NT2/D1 (cell line): ENCODE measurements around the gene SMC4.

Experiments used
- DNase-seq: peaks from one replicate; pipeline ENCODE4 v3.0.0-alpha.2; 2011; ENCODE audit warnings: low read depth, low spot score
- H3K27me3 ChIP-seq: 2 replicates; pipeline ENCODE4 v1.6.0; 2011; ENCODE audit warnings: mild to moderate bottlenecking; ENCODE audit not compliant: insufficient read length, insufficient read depth
- H3K36me3 ChIP-seq: 2 replicates; pipeline ENCODE4 v1.6.1; 2011; ENCODE audit warnings: mild to moderate bottlenecking, low read length, mixed read lengths; ENCODE audit not compliant: insufficient read depth, insufficient read length
- H3K4me1 ChIP-seq: 2 replicates; pipeline ENCODE4 v1.5.1; 2011; ENCODE audit not compliant: insufficient read depth, insufficient read length
- H3K4me3 ChIP-seq: 2 replicates; pipeline ENCODE4 v1.5.1; 2011; ENCODE audit warnings: low read depth; ENCODE audit not compliant: insufficient read length
- H3K9ac ChIP-seq: 2 replicates; pipeline ENCODE4 v1.6.0; 2011; ENCODE audit warnings: low read depth; ENCODE audit not compliant: insufficient read length
- H3K9me3 ChIP-seq: 2 replicates; pipeline ENCODE4 v1.5.1; 2011; ENCODE audit warnings: mild to moderate bottlenecking, low read length; ENCODE audit not compliant: insufficient read depth
- SUZ12 ChIP-seq: IDR thresholded peaks from 2 replicates; pipeline ENCODE4 v1.6.1; 2011; ENCODE audit not compliant: insufficient read length, insufficient read depth; ENCODE audit errors: extremely low read depth
- YY1 ChIP-seq: IDR thresholded peaks from 2 replicates; pipeline ENCODE4 v1.6.1; 2011; ENCODE audit not compliant: insufficient read length, insufficient read depth
- ZNF274 ChIP-seq: IDR thresholded peaks from 2 replicates; pipeline ENCODE4 v1.6.1; 2011; ENCODE audit warnings: mild to moderate bottlenecking, low read depth, low read length

SMC4 gene

DNA sequence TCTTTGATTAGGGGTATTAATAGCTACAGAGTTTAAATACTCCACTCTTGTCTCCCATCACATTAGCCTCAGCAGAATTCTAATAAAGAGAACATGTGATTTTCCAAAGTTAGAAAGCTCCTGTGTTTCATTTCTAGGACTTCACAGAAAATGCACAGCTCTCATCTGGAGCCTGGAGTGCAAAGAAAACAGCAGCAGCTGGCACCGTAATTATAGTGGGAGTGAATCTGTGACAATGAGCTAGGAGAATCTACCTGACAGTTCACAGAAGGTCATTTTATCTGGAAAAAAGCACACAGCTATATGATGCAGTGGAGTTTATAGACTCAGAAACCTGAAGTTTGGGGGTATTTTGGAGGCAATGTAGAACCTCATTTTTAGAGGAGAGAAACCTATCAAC, 55.5 kb downstream of the SMC4 start:
- TF ChIP-seq SUZ12: no peak
- TF ChIP-seq ZNF274: no peak
- TF ChIP-seq YY1: no peak
- no peak for DNase-seq
- H3K9ac ChIP-seq: no peak overlapping the region
- no peak overlapping the region for H3K4me3 ChIP-seq
- peaks cover 5% of the 10 kb centered on the region; the same call in 1 of the 2 replicates for H3K9me3 ChIP-seq
- H3K27me3 ChIP-seq: peaks cover 7% of the 10 kb centered on the region
- H3K4me1 ChIP-seq: no peaks in the 10 kb centered on the region
- no peaks in the 10 kb centered on the region for H3K36me3 ChIP-seq

DNA sequence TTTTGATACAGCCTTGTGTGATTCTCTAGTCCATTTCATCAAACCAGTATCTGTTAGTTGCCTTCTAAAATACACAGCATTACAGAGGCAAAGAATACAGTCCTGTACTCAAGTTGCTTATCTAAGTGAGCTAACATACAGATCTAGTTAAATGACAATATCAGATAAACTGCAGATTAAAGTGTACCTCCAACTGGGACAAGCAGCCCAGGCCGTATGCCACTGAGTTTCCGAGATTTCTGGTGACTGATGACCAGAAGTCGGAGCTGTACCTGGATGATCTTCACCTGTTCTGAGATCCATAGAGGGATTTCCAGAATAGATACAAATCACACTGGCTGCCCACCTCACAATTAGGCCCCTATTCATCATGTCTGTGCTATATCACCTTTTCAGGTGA, 56.4 kb downstream of the SMC4 start:
- Histone ChIP-seq H3K36me3 (no peaks in the 10 kb centered on the region), H3K4me1 (no peaks in the 10 kb centered on the region), H3K9me3 (peaks cover 8% of the 10 kb centered on the region; the same call in 1 of the 2 replicates), H3K9ac (no peak overlapping the region), H3K4me3 (no peak overlapping the region), H3K27me3 (peaks cover 8% of the 10 kb centered on the region)
- DNase-seq: no peak
- TF ChIP-seq YY1: no peak
- TF ChIP-seq ZNF274: no peak
- TF ChIP-seq SUZ12: no peak

DNA sequence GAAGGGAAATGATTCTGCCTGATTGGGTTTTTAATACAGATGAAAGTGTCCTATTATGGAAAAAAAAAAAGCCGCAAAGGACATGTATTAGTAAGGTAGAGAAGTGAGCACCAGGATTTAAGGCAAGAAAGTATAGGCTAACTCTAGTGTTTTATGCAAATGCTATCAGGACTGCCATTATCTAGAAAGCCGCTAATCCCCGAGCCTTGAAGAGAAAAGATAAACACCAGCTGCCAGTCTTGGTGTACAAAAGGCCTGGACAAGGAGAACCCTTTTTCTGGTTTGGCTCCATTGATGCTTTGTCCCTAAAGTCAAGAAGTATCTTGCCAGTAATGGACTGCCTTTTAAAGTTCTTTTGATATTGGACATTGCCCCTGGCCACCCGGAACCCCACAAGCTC, 58.7 kb downstream of the SMC4 start:
- Histone ChIP-seq H3K9me3 (peaks cover 9% of the 10 kb centered on the region; the same call in 1 of the 2 replicates), H3K9ac (no peak overlapping the region), H3K4me1 (no peaks in the 10 kb centered on the region), H3K27me3 (peaks cover 8% of the 10 kb centered on the region), H3K36me3 (no peaks in the 10 kb centered on the region), H3K4me3 (no peak overlapping the region)
- no peak for TF ChIP-seq ZNF274
- TF ChIP-seq SUZ12: no peak
- TF ChIP-seq YY1: no peak
- DNase-seq: no peak

DNA sequence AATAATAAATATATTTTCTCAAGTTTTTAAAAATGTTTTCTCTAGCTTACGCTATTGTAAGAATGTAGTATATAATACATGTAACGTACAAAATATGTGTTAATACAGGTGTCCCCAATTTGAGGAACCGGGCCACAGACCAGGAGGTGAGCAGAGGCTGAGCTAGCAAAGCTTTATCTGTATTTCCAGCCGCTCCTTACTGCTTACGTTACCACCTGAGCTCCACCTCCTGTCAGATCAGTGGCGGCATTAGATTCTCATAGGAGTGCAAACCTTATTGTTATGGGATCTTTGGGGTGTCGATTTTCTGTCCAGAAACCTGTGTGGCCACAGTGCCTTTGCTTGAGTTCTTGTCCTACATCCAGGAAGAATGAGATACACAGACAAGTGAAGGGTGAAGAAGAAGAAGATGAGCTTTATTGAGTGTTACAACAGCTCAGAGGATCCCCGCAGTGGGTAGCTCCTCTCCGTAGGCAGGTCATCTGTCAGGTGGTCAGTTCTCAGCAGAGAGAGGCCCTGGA, 60.1 kb downstream of the SMC4 start:
- H3K9me3 ChIP-seq: peaks cover 9% of the 10 kb centered on the region; the same call in 1 of the 2 replicates
- no peak for DNase-seq
- TF ChIP-seq YY1: no peak
- H3K36me3 ChIP-seq: no peaks in the 10 kb centered on the region
- H3K4me3 ChIP-seq: no peak overlapping the region
- peaks cover 8% of the 10 kb centered on the region for H3K27me3 ChIP-seq
- no peaks in the 10 kb centered on the region for H3K4me1 ChIP-seq
- H3K9ac ChIP-seq: no peak overlapping the region

DNA sequence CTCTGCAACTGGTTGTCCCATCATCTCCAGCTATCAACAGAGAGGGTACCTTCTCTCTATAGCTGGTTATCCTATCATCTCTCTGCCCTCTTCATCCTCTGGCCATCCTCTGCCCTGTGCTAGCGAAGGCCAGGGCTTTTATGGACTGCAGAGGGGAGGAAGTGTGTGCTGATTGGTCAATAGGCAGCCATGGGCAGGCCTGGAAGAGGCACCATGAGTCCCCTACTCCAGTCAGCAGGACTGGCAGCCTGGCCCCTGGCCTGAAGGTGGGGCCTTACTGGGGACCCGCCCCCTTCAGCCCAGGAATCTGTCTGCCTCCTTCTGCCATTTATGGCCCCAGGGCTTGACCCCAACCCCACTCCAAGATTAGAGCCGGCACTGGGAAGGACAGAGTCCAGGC, 60.6 kb downstream of the SMC4 start:
- H3K9me3 ChIP-seq: peaks cover 9% of the 10 kb centered on the region; the same call in 1 of the 2 replicates
- H3K4me1 ChIP-seq: no peaks in the 10 kb centered on the region
- peaks cover 8% of the 10 kb centered on the region for H3K27me3 ChIP-seq
- no peaks in the 10 kb centered on the region for H3K36me3 ChIP-seq
- H3K9ac ChIP-seq: no peak overlapping the region
- TF ChIP-seq ZNF274 (no peak), SUZ12 (no peak), YY1 (no peak)
- DNase-seq: no peak
- H3K4me3 ChIP-seq: no peak overlapping the region

DNA sequence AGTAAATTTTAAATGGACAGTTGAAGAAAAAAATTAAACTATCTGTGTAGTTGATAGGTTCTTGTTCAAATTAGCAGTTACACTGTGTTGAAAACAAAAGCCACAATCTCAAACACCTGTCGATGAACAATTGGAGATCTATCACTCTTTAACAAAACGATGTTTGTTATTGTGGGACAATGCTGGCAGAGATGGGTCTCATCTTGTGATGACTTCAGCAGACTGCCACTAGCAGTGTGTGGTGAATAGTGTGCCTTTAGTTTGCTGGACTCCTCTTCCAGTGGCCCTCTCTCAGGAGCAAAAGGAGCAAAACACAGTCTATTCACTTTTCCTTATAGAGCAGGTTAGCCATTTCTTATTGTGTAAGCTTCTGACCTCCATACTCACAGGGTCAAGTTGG, 64.9 kb downstream of the SMC4 start:
- Histone ChIP-seq H3K9ac (no peak overlapping the region), H3K27me3 (peaks cover 7% of the 10 kb centered on the region), H3K36me3 (no peaks in the 10 kb centered on the region), H3K9me3 (peaks cover 14% of the 10 kb centered on the region; the same call in 1 of the 2 replicates), H3K4me1 (no peaks in the 10 kb centered on the region), H3K4me3 (no peak overlapping the region)
- no peak for DNase-seq
- TF ChIP-seq SUZ12 (no peak), YY1 (no peak), ZNF274 (no peak)

DNA sequence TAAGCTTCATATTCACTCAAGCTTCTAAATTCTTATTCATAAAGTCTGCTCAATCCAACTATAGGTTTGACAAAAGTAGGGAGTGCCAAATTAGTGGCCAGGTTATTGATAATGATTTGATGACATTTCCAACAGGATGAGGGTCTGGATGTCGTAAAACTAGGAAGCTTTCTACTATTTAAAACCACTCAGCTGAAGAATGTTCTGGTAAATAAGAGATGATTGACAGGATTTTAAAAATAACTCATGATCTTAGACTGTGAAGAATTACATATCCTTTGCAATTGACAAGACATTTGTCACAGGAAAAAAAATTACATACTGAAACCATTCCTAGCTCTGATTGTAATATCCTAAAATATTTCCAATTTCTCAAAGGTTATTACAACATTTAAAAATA, 65.5 kb downstream of the SMC4 start:
- TF ChIP-seq YY1 (no peak), SUZ12 (no peak), ZNF274 (no peak)
- DNase-seq: no peak

DNA sequence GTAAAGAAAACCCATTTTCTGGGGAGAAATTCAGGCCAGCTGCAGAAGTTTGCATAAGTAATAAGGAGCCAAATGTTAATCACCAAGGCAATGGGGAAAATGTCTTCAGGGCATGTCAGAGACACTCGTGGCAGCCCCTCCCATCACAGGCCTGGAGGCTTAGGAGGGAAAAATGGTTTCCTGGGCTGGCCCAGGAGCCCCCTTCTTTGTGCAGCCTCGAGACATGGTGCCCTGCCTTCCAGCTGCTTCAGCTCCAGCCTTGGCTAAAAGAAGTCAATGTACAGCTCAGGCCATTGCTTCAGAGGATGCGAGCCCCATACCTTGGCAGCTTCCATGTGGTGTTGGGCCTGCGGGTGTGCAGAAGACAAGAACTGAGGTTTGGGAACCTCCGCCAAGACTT, 70.7 kb downstream of the SMC4 start:
- Histone ChIP-seq H3K27me3 (no peaks in the 10 kb centered on the region), H3K9me3 (peaks cover 36% of the 10 kb centered on the region), H3K4me1 (no peaks in the 10 kb centered on the region), H3K36me3 (no peaks in the 10 kb centered on the region), H3K4me3 (no peak overlapping the region), H3K9ac (no peak overlapping the region)
- DNase-seq: no peak
- TF ChIP-seq SUZ12 (no peak), ZNF274 (no peak), YY1 (no peak)

More for the DNA sequence above, 65.5 kb downstream of the SMC4 start:
- H3K4me3 ChIP-seq: no peak overlapping the region
- no peak overlapping the region for H3K9ac ChIP-seq
- H3K4me1 ChIP-seq: no peaks in the 10 kb centered on the region
- peaks cover under 1% of the 10 kb centered on the region for H3K27me3 ChIP-seq
- no peaks in the 10 kb centered on the region for H3K36me3 ChIP-seq
- peaks cover 15% of the 10 kb centered on the region; the same call in 1 of the 2 replicates for H3K9me3 ChIP-seq
